SU-DHL-6 (cell line): ENCODE data around the gene CABLES2.

ENCODE experiments used
- H2AFZ ChIP-seq: fragments of 200-600 bp; sonication (generic); 2 replicates; pipeline ENCODE4 v1.6.1; 2014; ENCODE audit warnings: low read depth, mild to moderate bottlenecking, moderate library complexity, mixed read lengths, antibody characterized with exemption, low read length; ENCODE audit not compliant: severe bottlenecking
- H3F3A ChIP-seq: fragments of 200-600 bp; shearing (Covaris generic); 2 replicates; pipeline ENCODE4 v1.6.0; 2016; ENCODE audit warnings: antibody characterized with exemption, mild to moderate bottlenecking; ENCODE audit not compliant: insufficient read depth
- H3K27ac ChIP-seq: fragments of 200-600 bp; sonication (generic); 2 replicates; pipeline ENCODE4 v1.5.1; 2016; ENCODE audit warnings: low read depth, mild to moderate bottlenecking, low read length, moderate library complexity, mixed read lengths
- H3K27me3 ChIP-seq: fragments of 200-600 bp; sonication (generic), shearing (Covaris generic); 2 replicates; pipeline ENCODE4 v1.6.0; 2014; ENCODE audit warnings: mild to moderate bottlenecking, low read length
- H3K36me3 ChIP-seq: fragments of 200-600 bp; sonication (generic); 2 replicates; pipeline ENCODE4 v1.6.1; 2014; ENCODE audit warnings: mild to moderate bottlenecking, low read length, mixed read lengths
- H3K4me2 ChIP-seq: fragments of 300-600, 200-600 bp; shearing (Covaris generic), sonication (generic); 2 replicates; pipeline ENCODE4 v1.6.0; 2014; ENCODE audit warnings: low read length, low read depth, mild to moderate bottlenecking; ENCODE audit not compliant: poor library complexity, severe bottlenecking
- H3K4me3 ChIP-seq: fragments of 200-600 bp; sonication (generic); 2 replicates; pipeline ENCODE4 v1.5.1; 2014; ENCODE audit warnings: antibody characterized with exemption, low read length, mild to moderate bottlenecking, mixed read lengths; ENCODE audit not compliant: insufficient read depth, poor library complexity, severe bottlenecking
- H3K79me2 ChIP-seq: fragments of 200-600 bp; sonication (generic); 2 replicates; pipeline ENCODE4 v1.6.1; 2014; ENCODE audit warnings: mild to moderate bottlenecking, low read length, moderate library complexity; ENCODE audit not compliant: insufficient read depth
- H3K9ac ChIP-seq: fragments of 200-600 bp; sonication (generic); 2 replicates; pipeline ENCODE4 v1.7.0; 2014; ENCODE audit warnings: mild to moderate bottlenecking, low read length
- H3K9me2 ChIP-seq: fragments of 200-600 bp; sonication (generic); replicated peaks from 2 replicates; pipeline ENCODE4 v1.6.1; 2014; ENCODE audit warnings: low read length; ENCODE audit not compliant: insufficient read depth
- H3K9me3 ChIP-seq: fragments of 200-600 bp; sonication (generic); 2 replicates; pipeline ENCODE4 v1.6.1; 2014; ENCODE audit warnings: low read length, mixed read lengths; ENCODE audit not compliant: insufficient read depth
- H4K20me1 ChIP-seq: fragments of 200-600 bp; sonication (generic); 2 replicates; pipeline ENCODE4 v1.6.1; 2014; ENCODE audit warnings: low read depth, mild to moderate bottlenecking, antibody characterized with exemption, low read length, moderate library complexity, mixed read lengths
- EZH2phosphoT487 ChIP-seq: fragments of 200-600 bp; sonication (generic), shearing (Covaris generic); conservative IDR thresholded peaks from 2 replicates; pipeline ENCODE4 v1.6.1; 2018; ENCODE audit warnings: mild to moderate bottlenecking, antibody characterized with exemption, low read length, moderate library complexity, mixed read lengths
- TF ChIP-seq, protein P1 (sequence below): fragments of 200-600 bp; sonication (generic); IDR thresholded peaks from one replicate; pipeline ENCODE4 v1.5.1; 2017; ENCODE audit warnings: antibody characterized with exemption, mild to moderate bottlenecking, low read length, moderate library complexity; ENCODE audit not compliant: insufficient read depth, poor library complexity, severe bottlenecking

Gene CABLES2

DNA sequence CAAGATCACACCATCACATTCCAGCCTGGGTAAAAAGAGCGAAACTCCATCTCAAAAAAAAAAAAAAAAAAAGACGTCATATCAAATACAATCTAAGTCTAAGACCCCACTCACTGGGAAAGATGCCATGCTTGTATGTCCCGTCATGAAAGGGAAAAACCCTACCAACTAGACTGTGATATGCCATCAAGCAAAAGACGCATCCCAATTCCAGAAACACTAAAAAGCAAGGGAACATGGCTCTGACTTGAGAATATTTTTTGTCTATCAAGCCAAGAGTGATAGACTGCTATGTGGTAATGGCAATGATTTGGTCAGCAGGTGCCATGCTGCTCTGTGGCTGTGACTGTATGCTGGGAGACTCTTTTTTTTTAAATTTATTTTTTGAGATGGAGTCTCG lies 63.0 kb downstream of the CABLES2 start:
- Histone ChIP-seq H3K9ac (no peak overlapping the region), H3K9me3 (no peaks in the 10 kb centered on the region), H3K9me2 (no peaks in the 10 kb centered on the region), H3K27me3 (no peaks in the 10 kb centered on the region), H3K27ac (no peak overlapping the region), H3K79me2 (no peaks in the 10 kb centered on the region), H3K4me3 (no peak overlapping the region), H2AFZ (no peak overlapping the region), H3K4me2 (no peak overlapping the region), H3K36me3 (no peaks in the 10 kb centered on the region), H4K20me1 (no peaks in the 10 kb centered on the region), H3F3A (peaks cover 8% of the 10 kb centered on the region; the same call in 1 of the 2 replicates)
- TF ChIP-seq EZH2phosphoT487 = no peak
- TF ChIP-seq, protein P1, sequence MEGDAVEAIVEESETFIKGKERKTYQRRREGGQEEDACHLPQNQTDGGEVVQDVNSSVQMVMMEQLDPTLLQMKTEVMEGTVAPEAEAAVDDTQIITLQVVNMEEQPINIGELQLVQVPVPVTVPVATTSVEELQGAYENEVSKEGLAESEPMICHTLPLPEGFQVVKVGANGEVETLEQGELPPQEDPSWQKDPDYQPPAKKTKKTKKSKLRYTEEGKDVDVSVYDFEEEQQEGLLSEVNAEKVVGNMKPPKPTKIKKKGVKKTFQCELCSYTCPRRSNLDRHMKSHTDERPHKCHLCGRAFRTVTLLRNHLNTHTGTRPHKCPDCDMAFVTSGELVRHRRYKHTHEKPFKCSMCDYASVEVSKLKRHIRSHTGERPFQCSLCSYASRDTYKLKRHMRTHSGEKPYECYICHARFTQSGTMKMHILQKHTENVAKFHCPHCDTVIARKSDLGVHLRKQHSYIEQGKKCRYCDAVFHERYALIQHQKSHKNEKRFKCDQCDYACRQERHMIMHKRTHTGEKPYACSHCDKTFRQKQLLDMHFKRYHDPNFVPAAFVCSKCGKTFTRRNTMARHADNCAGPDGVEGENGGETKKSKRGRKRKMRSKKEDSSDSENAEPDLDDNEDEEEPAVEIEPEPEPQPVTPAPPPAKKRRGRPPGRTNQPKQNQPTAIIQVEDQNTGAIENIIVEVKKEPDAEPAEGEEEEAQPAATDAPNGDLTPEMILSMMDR = no peak

DNA sequence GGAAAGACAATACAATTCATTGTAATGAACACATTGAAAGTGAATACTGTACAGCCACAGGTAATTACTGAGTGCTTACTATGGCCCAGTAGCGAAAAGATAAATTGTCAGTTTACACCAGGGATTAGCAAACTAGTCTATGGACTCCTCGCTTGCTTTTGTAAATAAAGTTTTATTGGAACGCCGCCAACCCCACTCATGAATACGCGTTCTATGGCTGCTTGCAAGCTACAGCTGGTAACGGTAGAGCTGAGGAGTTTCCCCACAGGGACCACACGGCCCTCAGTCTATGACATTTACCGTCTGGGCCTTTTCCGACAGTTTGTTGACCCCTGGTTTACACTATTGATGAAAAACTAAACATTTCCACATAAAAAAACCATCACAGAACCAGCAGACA lies 64.2 kb downstream of the CABLES2 start:
- no peak overlapping the region for H3K27ac ChIP-seq

DNA sequence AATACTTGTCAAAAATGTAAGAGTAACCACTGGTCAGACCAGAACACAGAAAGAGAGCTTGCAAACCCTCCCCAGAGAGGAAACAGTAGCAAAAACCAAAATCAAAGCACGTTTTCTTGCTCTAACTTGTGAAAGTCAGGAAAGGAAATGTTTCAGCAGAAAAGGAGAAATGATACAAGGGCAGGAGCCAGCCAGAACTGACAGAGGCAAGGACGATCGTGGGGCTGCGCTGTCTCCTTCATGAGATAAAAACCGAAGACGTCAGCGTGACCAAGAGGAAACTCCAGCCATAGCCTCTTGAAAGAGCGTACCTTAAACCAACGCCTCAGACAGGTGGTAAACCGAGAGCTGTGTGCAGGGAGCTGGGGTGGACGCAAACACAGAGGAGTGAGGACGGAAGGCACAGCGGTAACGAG lies 67.4 kb downstream of the CABLES2 start:
- Histone ChIP-seq H3F3A (peaks cover 18% of the 10 kb centered on the region), H3K79me2 (no peaks in the 10 kb centered on the region), H4K20me1 (no peaks in the 10 kb centered on the region), H3K4me3 (peak overlapping the region; percentile 23), H3K36me3 (no peaks in the 10 kb centered on the region), H3K27me3 (no peaks in the 10 kb centered on the region), H3K27ac (peak overlapping the region; percentile 77), H3K9ac (peak overlapping the region; percentile 32; the same call in 1 of the 2 replicates), H3K4me2 (peak overlapping the region; percentile 46), H3K9me2 (no peaks in the 10 kb centered on the region), H2AFZ (peak overlapping the region; percentile 17), H3K9me3 (peaks cover 6% of the 10 kb centered on the region; the same call in 1 of the 2 replicates)
- TF ChIP-seq EZH2phosphoT487 = no peak
- TF ChIP-seq, protein P1 = no peak

More for the DNA sequence above, 64.2 kb downstream of the CABLES2 start:
- H3K9me3 ChIP-seq = no peaks in the 10 kb centered on the region
- H3K4me2 ChIP-seq = no peak overlapping the region
- H2AFZ ChIP-seq = no peak overlapping the region
- H3K36me3 ChIP-seq = no peaks in the 10 kb centered on the region
- TF ChIP-seq EZH2phosphoT487 = no peak
- TF ChIP-seq, protein P1 = no peak
- H3K9ac ChIP-seq = no peak overlapping the region
- no peak overlapping the region for H3K4me3 ChIP-seq
- no peaks in the 10 kb centered on the region for H3K9me2 ChIP-seq
- H4K20me1 ChIP-seq = no peaks in the 10 kb centered on the region
- no peaks in the 10 kb centered on the region for H3K79me2 ChIP-seq
- H3F3A ChIP-seq = peaks cover 8% of the 10 kb centered on the region; the same call in 1 of the 2 replicates
- no peaks in the 10 kb centered on the region for H3K27me3 ChIP-seq
